SK-N-MC (cell line): Measurements from ENCODE around the gene SHC3.

Source experiments
- DNase-seq: peaks from one replicate; pipeline ENCODE4 v3.0.0-alpha.2; 2011; ENCODE audit warnings: low read depth, low spot score
- H3K27ac ChIP-seq: fragments of 200-600 bp; sonication (generic); 2 replicates; pipeline ENCODE4 v1.5.1; 2016; ENCODE audit warnings: mixed run types
- H3K36me3 ChIP-seq: fragments of 200-600 bp; sonication (generic); 2 replicates; pipeline ENCODE4 v1.6.1; 2017; ENCODE audit warnings: antibody characterized with exemption, low read length, mixed read lengths; ENCODE audit not compliant: insufficient read depth
- H3K4me3 ChIP-seq: fragments of 200-600 bp; sonication (generic); 2 replicates; pipeline ENCODE4 v1.5.1; 2016
- H3K9ac ChIP-seq: fragments of 200-600 bp; sonication (generic); 2 replicates; pipeline ENCODE4 v1.8.0; 2017; ENCODE audit warnings: mixed run types, mixed read lengths; ENCODE audit not compliant: insufficient read length
- H3K9me3 ChIP-seq: fragments of 200-600 bp; sonication (generic); 2 replicates; pipeline ENCODE4 v1.6.1; 2017; ENCODE audit warnings: low read depth, mild to moderate bottlenecking, antibody characterized with exemption, low read length, moderate library complexity, mixed read lengths
- EZH2 ChIP-seq: fragments of 200-600 bp; sonication (generic); IDR thresholded peaks from one replicate; pipeline ENCODE4 v1.6.1; 2017; ENCODE audit warnings: antibody characterized with exemption
- FOXP2 ChIP-seq: optimal IDR thresholded peaks from 2 replicates; pipeline ENCODE3; 2011; ENCODE audit warnings: mild to moderate bottlenecking, moderate library complexity; ENCODE audit not compliant: insufficient read depth; ENCODE audit errors: extremely low read length, control extremely low read depth
- POLR2AphosphoS5 ChIP-seq: IDR thresholded peaks from 2 replicates; pipeline ENCODE4 v1.6.1; 2012; ENCODE audit warnings: mild to moderate bottlenecking, low read depth, low read length, borderline replicate concordance

SHC3 gene

DNA sequence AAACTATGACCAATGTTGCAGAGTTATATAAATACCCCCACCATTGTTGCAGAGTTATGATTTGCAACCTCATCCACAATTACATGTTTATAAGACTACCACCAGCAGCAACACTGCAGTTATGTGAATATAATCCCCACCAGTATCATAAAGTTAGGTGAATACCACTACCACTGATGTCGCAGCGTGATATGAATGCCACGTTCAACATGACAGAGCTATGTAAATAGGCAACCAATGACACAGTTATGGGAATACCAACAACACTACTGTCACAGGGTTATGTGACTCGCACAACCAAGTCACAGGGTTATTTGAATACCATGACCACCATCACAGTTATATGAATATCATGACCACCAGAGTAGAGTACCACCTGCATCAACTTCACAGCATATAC lies 63.9 kb downstream of the SHC3 start:
- Histone ChIP-seq H3K27ac (no peak overlapping the region), H3K9me3 (no peaks in the 10 kb centered on the region), H3K36me3 (no peaks in the 10 kb centered on the region), H3K9ac (no peak overlapping the region), H3K4me3 (no peak overlapping the region)
- TF ChIP-seq EZH2 (no peak), FOXP2 (no peak), POLR2AphosphoS5 (no peak)
- no peak for DNase-seq

- Histone ChIP-seq H3K9ac (no peak overlapping the region), H3K36me3 (no peaks in the 10 kb centered on the region)
- TF ChIP-seq FOXP2 (no peak), POLR2AphosphoS5 (no peak), EZH2 (no peak)
These were observed 64.8 kb downstream of the SHC3 start for GRCh38 chr9:89113851-89114250.

GRCh38 chr9:89112243-89112642 lies 66.4 kb downstream of the SHC3 start:
- no peaks in the 10 kb centered on the region for H3K9me3 ChIP-seq
- no peak overlapping the region for H3K9ac ChIP-seq
- H3K4me3 ChIP-seq = no peak overlapping the region
- no peak for DNase-seq
- TF ChIP-seq EZH2 (no peak), FOXP2 (no peak), POLR2AphosphoS5 (no peak)
- no peak overlapping the region for H3K27ac ChIP-seq
- H3K36me3 ChIP-seq = no peaks in the 10 kb centered on the region

More at GRCh38 chr9:89113851-89114250, 64.8 kb downstream of the SHC3 start:
- no peak overlapping the region for H3K4me3 ChIP-seq
- no peaks in the 10 kb centered on the region for H3K9me3 ChIP-seq
- DNase-seq = no peak
- H3K27ac ChIP-seq = no peak overlapping the region

- no peaks in the 10 kb centered on the region for H3K9me3 ChIP-seq
- DNase-seq = no peak
- no peak overlapping the region for H3K4me3 ChIP-seq
- no peaks in the 10 kb centered on the region for H3K36me3 ChIP-seq
- no peak for TF ChIP-seq EZH2
- no peak for TF ChIP-seq POLR2AphosphoS5
- no peak for TF ChIP-seq FOXP2
- no peak overlapping the region for H3K27ac ChIP-seq
- H3K9ac ChIP-seq = no peak overlapping the region
These were observed 69.0 kb downstream of the SHC3 start for GRCh38 chr9:89109666-89110065.

DNA sequence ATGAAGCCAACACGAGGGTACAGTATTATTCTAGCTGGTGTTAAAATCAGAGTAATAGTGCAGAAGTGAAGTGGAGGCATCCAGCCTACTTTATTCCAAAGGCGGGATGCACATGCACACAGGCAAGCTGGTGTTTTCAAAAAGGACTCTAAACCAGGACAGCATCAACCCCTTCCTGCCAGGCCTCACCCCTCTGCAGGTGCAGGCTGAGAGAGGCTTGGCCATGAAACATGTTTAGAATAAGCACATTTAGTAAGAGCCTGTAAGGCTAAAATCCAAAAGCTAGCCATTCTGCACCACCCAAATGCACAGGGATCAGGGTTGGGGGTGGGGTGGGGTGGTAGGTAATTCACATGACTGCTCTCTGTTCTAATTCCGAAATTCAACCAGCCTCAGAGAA lies 71.2 kb downstream of the SHC3 start:
- TF ChIP-seq FOXP2 (no peak), EZH2 (no peak), POLR2AphosphoS5 (no peak)
- Histone ChIP-seq H3K27ac (no peak overlapping the region), H3K9ac (no peak overlapping the region), H3K9me3 (no peaks in the 10 kb centered on the region), H3K36me3 (no peaks in the 10 kb centered on the region), H3K4me3 (no peak overlapping the region)
- DNase-seq = no peak

DNA sequence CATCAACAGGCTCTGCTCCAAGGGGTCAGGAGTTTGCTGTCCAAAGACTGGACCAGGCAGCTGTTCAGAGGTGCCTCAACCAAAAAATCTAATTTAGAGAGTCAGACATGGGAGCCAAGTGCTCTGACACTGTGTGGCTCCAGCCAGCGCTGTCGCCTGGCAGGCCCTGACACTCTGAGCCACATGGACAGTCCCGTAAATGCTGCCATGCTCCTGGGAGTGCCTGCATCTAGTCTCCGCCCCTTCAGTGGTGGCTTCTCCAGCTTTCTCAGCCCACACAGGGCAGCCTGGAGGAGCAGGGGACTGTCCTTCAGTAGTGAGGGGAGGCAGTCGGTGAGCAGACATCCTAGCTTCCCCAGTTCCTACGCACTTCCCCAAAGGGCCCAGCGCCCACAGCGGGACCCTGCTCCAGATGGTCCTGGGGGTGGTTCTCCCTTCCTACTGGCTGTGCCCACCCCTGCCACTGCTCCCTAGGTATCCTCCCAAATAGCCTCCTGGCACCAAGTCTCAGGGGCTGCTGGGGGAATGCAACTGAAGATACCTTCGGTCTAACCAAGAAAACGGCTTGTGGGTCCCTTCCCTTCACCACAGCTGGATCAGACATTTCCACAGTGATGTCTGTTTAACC lies 72.3 kb downstream of the SHC3 start:
- H3K36me3 ChIP-seq = no peaks in the 10 kb centered on the region
- no peak overlapping the region for H3K9ac ChIP-seq
- no peak for DNase-seq
- no peaks in the 10 kb centered on the region for H3K9me3 ChIP-seq
- TF ChIP-seq FOXP2 (no peak), POLR2AphosphoS5 (no peak), EZH2 (no peak)
- no peak overlapping the region for H3K4me3 ChIP-seq
- no peak overlapping the region for H3K27ac ChIP-seq

- TF ChIP-seq FOXP2 = no peak
- no peak for TF ChIP-seq POLR2AphosphoS5
- no peak for TF ChIP-seq EZH2
- H3K9me3 ChIP-seq = no peaks in the 10 kb centered on the region
- no peak for DNase-seq
- no peak overlapping the region for H3K27ac ChIP-seq
- no peak overlapping the region for H3K4me3 ChIP-seq
- H3K9ac ChIP-seq = no peak overlapping the region
- no peaks in the 10 kb centered on the region for H3K36me3 ChIP-seq
These were observed 73.8 kb downstream of the SHC3 start for GRCh38 chr9:89104821-89105220.

- Histone ChIP-seq H3K9ac (no peak overlapping the region), H3K4me3 (no peak overlapping the region), H3K36me3 (no peaks in the 10 kb centered on the region), H3K9me3 (no peaks in the 10 kb centered on the region), H3K27ac (no peak overlapping the region)
- TF ChIP-seq FOXP2 = no peak
- TF ChIP-seq EZH2 = no peak
- no peak for TF ChIP-seq POLR2AphosphoS5
- DNase-seq = peak; percentile 30
These were observed 81.4 kb downstream of the SHC3 start for GRCh38 chr9:89097219-89097618.

- DNase-seq = no peak
These were observed 81.8 kb downstream of the SHC3 start for GRCh38 chr9:89096807-89097206.

More at GRCh38 chr9:89096807-89097206, 81.8 kb downstream of the SHC3 start:
- no peaks in the 10 kb centered on the region for H3K9me3 ChIP-seq
- no peak overlapping the region for H3K9ac ChIP-seq
- no peak overlapping the region for H3K4me3 ChIP-seq
- TF ChIP-seq EZH2 = no peak
- H3K36me3 ChIP-seq = no peaks in the 10 kb centered on the region
- no peak overlapping the region for H3K27ac ChIP-seq
